22Rv1 (cell line): ENCODE data around the gene STOM.

ENCODE experiments used
- CTCF ChIP-seq: fragments of 450-650 bp; IDR thresholded peaks from 2 replicates; pipeline ENCODE4 v1.5.1; 2017; ENCODE audit warnings: mild to moderate bottlenecking
- ZFX ChIP-seq: fragments of 450-650 bp; IDR thresholded peaks from 2 replicates; pipeline ENCODE4 v1.6.1; 2017; ENCODE audit warnings: antibody characterized with exemption, borderline replicate concordance

- TF ChIP-seq CTCF (no peak), ZFX (no peak)
Measured at GRCh38 chr9:121388140-121388905, 18.3 kb upstream of the STOM start.
